NOMO-1 (cell line): ENCODE data around the gene FLG2.
"Not testable (repeated sequence)": the region's sequence is repeated elsewhere in the genome, so short reads cannot be mapped to it uniquely, and the experiment has no call there.

Experiments
- DNase-seq, 2 experiments: peaks; one replicate each; lab custom pipeline; 2025; ENCODE audit not compliant: unreplicated experiment in 2 of 2; lab: John Stamatoyannopoulos, UW

Gene FLG2

DNA sequence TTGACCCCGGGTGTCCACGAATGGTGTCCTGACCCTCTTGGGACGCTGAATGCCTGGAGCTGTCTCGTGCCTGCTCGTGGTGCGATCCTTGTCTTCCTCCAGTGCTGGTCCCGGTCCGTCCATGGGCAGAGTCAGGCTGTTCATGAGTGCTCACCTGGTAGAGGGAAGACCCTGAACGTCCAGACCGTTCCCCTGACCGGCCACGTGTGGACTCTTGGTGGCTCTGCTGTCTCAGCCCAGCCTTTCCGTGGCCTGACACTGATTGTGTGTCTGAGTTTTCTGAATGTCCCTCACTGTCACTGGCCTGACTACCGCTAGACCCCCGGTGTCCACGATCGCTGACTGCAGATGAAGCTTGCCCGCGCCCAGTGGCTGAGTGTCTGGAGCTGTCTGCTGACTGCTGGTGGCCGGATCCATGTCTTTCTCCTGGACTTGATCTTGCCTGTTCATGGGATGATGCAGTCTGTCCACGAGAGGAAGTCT, 46.4 kb downstream of the FLG2 start:
- DNase-seq: no peak

DNA sequence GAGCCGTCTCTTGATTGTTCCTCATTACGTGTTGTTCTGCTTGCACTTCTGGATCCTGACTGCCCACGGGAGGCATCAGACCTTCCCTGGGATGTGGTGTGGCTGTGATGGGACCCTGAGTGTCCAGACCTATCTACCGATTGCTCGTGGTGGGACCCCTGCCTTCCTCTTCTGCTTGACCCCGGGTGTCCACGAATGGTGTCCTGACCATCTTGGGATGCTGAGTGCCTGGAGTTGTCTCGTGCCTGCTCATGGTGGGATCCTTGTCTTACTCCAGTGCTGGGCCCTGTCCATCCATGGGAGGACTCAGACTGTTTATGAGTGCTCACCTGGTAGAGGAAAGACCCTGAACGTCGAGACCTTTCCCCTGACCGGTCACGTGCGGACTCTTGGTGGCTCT, 47.6 kb downstream of the FLG2 start:
- DNase-seq: not testable (repeated sequence)

- no peak for DNase-seq
These were observed 49.9 kb downstream of the FLG2 start for GRCh38 chr1:152309955-152310354.

DNA sequence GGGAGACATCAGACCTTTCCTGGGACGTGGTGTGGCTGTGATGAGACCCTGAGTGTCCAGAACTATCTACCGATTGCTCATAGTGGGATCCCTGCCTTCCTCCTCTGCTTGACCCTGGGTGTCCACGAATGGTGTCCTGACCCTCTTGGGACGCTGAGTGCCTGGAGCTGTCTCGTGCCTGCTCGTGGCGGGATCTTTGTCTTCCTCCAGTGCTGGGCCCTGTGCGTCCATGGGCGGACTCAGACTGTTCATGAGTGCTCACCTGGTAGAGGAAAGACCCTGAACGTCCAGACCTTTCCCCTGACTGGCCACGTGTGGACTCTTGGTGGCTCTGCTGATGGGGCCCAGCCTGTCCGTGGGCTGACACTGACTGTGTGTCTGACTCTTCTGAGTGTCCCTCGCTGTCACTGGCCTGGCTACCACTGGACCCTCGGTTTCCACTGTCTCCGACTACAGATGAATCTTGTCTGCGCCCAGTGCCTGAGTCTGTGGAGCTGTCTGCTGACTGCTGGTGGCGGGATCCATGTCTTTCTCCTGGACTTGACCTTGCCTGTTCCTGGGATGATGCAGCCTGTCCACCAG, 50.4 kb downstream of the FLG2 start:
- not testable (repeated sequence) for DNase-seq

- DNase-seq: not testable (repeated sequence)
These were observed 51.0 kb downstream of the FLG2 start for GRCh38 chr1:152308758-152309157.

- DNase-seq: not testable (repeated sequence)
These were observed 51.8 kb downstream of the FLG2 start for GRCh38 chr1:152307970-152308369.

DNA sequence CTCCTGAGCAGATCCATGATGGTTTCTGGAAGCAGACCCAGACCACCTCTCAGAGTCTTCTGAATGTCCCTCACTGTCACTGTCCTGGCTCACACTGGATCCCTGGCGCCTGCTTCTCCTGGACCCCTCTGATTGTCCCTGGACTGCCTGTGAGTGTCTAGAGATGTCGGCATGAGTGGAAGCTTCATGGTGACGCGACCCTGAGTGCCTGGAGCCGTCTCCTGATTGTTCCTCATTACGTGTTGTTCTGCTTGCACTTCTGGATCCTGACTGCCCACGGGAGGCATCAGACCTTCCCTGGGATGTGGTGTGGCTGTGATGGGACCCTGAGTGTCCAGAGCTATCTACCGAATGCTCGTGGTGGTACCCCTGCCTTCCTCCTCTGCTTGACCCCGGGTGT, 53.7 kb downstream of the FLG2 start:
- not testable (repeated sequence) for DNase-seq

- DNase-seq: not testable (repeated sequence)
These were observed 55.0 kb downstream of the FLG2 start for GRCh38 chr1:152304773-152305172.

- not testable (repeated sequence) for DNase-seq
These were observed 56.5 kb downstream of the FLG2 start for GRCh38 chr1:152303139-152303872.
